Ishikawa (cell line): ENCODE data around the gene ZMIZ1.

ENCODE experiments used
- CEBPB ChIP-seq: IDR thresholded peaks from 2 replicates; pipeline ENCODE4 v1.6.1; 2012
- TAF1 ChIP-seq: IDR thresholded peaks from 2 replicates; pipeline ENCODE4 v1.6.1; 2012; ENCODE audit warnings: low read depth, mild to moderate bottlenecking
- YY1 ChIP-seq: IDR thresholded peaks from 2 replicates; pipeline ENCODE4 v1.6.1; 2012; ENCODE audit warnings: low read depth
- TF ChIP-seq, protein P1 (sequence below): IDR thresholded peaks from 2 replicates; pipeline ENCODE4 v1.6.1; 2012

DNA sequence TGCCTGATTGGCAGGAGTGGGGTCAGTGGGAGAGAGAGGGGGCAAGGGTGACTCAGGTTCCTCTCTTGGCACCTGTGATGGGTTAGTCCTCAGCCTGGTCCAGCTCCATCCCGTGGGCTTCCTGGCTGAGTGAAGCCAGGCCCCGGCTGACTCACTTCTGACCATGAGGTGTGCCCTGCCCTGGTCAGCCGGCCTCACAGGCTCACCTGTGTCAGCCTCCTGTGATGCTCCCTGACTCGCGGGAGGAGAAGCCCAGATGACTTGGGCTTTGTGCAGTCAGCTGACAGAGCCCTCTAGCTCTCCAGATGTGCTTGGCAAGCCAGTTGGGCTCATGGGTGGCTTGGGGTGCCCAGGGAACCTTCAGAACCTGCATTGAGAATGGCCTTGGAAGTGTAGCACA lies 262.5 kb downstream of the ZMIZ1 start:
- TF ChIP-seq CEBPB (no peak), TAF1 (no peak), YY1 (no peak)
- TF ChIP-seq, protein P1, sequence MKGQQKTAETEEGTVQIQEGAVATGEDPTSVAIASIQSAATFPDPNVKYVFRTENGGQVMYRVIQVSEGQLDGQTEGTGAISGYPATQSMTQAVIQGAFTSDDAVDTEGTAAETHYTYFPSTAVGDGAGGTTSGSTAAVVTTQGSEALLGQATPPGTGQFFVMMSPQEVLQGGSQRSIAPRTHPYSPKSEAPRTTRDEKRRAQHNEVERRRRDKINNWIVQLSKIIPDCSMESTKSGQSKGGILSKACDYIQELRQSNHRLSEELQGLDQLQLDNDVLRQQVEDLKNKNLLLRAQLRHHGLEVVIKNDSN = no peak
